IMR-90 (cell line): ENCODE data around the gene ANKS4B.

Experiments
- CEBPB ChIP-seq: IDR thresholded peaks from 2 replicates; pipeline ENCODE4 v1.6.1; 2012; ENCODE audit warnings: low read depth, low read length, improper control_type of control experiment
- CTCF ChIP-seq: conservative IDR thresholded peaks from 2 replicates; pipeline ENCODE4 v1.5.1; 2012; ENCODE audit warnings: mild to moderate bottlenecking, low read depth, low read length, improper control_type of control experiment

- no peak for TF ChIP-seq CTCF
- no peak for TF ChIP-seq CEBPB
These were observed 29.5 kb downstream of the ANKS4B start for GRCh38 chr16:21262779-21263639.
